ENCODE results near the gene DEPDC5. TPM values are rescaled to one million over a fixed set of nuclear protein-coding genes. Genes with fewer than 3 reads are reported as not detected.
A peak's percentile ranks its signal among the peaks of the same experiment; 100 is the strongest.

The DEPDC5 gene
- total RNA-seq, 1 donor from 2014 or later: 29.9 TPM

DNA sequence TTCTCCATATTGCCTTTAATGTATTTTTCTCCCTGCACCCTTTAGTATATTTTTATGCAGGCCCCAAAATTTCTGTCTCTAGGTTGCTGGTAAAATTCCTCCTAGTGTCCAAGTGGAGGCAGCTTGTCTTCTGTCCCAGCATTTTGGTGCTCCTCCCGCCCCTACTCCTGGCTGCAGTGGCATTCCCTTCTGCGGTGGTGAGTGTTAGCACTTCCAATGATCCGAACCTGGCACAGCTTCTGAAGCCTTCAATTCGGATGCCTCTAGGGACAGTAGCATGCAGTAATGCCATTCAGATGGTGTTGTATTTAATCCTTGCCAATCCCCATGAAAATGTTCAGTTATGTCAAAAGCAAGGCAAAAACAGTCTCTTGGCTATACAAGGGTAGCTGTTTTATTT lies 196.4 kb downstream of the DEPDC5 start:
- no peak for DNase-seq (ENCODE audit: low spot score)

DNA sequence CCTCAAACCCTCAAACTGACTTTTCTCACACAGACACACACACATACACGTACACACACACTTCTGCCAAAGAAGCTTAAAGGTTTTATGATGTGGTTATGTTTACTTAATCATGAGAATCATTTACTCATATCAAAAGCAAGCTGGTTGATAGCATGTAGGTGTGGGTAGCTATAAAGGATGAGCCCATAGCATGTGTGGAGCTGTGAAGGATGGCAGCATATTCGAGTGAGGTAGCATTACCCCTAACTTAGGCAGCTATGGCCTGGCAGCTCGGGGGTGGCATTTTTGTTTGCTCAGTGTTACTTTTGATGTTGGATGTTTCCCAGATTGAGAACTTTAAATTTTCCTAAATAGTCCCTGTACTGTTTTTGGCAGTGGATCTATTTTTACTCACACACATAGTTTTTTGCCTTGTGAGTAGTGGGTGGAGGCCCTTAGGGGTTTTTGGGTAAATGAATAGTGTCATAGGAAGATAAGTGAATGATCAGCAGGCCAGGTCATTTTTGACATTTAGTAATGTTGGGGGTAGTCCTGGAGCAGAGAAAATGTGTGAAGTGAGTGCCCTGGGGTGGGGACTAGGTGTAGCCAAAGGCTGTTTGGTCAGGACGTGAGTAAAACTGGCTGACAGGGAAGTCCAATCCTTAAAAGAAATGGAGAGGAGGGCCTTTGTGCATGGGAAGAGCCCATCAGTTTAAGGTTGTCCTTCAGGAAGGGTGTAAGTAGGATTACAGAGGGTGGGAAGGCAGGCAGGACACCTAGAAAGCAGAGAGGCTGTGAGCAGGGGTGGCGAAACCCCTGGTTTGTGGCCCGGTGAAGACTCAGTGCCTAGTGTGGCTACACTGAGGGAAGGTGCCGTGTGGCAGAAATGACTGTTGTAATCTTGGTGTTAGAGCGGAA lies 197.6 kb downstream of the DEPDC5 start:
- no peak for DNase-seq (ENCODE audit: low spot score)

DNA sequence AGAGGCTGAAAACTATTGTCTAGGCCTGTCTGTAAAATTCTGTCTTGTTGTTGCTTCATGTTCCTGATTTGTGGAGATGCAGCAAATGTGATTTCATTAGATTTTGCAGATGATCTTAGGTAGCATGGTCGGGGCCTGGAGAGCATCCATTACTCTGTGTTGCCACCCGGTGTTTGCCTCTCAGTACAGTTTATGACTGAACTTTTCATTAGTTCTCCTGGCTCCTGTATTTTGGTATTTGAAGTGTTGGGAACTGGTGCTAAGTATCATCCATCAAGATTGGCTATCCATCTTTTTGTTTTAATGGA lies 198.2 kb downstream of the DEPDC5 start:
- DNase-seq (ENCODE audit: low spot score): no peak

DNA sequence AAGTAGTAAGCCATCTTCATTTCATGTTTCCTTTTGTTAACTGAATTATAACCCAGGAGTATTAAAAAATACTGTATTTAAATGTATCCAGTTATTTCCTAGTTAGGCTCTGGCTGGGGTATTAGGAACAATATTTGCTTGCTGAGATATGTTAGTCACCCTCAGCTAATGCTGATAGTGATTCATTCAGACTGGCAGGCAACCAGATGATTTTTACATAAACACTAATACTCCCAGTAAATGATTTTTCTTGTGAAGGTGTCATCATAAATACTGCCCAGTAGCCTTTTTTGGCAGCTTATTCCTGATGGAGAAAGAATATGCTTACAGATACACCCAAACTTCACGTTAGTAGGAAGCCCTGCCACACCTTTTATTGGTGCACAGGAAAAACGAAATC lies 198.7 kb downstream of the DEPDC5 start:
- peak; percentile 56 for DNase-seq (ENCODE audit: low spot score)

DNA sequence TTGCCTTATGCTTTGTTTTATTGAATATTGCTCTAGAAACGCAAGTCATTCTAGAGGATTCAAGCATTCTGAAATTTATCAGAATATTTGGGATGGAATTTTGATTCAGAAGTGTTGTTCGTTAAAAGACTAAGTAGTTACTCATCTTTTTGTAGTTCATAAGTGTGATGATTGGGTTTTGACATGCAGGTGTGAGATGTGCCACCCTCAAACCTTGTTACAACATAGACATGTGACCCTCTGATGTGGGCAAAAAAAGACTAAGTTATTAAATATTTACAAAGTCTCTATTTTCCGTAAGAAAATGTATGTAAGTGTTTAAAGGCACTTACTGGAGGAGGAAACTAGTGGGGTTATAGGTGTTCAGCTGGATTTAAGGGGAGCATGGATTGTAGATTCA lies 199.4 kb downstream of the DEPDC5 start:
- DNase-seq (ENCODE audit: low spot score): no peak

DNA sequence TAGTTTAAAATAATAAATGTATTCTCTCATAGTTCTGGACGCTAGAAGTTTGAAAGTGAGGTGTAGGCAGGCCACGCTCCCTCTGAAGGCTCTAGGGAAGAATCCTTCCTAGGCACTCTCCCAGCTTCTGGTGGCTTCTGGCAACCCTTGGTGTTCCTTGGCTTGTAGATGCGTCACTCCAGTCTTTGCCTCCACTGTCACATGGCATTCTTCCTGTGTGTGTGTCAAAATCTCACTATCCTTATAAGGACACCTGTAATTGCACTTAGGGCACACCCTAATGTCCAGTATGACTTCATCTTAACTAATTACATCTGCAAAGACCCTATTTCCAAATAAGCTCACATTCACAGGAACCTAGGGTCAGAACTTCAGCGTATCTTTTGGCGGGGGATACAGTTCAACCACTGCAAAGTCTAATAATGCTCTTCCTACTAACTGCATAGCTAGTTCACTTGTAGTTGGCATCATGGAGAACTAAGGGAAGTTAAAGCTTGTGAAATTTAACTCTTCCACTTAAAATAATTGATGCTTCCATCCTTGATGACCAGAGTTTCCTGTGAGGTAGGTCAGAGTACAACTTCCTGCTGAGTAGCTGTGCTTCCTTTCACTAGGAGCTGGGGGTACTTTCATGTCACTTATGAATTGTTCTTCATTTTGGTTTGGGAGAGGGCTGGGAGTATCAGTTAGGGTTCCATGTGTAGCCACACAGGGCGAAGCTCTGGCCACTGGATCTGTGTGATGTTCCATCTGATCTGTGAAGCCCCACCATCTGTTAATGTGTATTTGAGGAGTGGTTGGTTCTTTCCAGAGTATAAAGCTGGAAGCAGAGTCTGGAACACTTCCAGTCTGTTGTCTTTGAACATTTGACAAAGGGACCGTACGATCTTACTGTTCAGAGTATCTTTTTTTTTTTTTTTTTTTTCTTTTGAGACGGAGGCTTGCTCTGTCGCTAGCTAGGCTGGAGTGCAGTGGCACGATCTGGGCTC lies 201.0 kb downstream of the DEPDC5 start:
- no peak for DNase-seq (ENCODE audit: low spot score)

DNA sequence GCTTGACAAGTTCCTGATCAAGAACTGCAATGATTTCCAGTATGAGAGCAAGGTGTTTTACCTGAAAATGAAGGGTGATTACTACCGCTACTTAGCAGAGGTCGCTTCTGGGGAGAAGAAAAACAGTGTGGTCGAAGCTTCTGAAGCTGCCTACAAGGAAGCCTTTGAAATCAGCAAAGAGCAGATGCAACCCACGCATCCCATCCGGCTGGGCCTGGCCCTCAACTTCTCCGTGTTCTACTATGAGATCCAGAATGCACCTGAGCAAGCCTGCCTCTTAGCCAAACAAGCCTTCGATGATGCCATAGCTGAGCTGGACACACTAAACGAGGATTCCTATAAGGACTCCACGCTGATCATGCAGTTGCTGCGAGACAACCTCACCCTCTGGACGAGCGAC lies 202.5 kb downstream of the DEPDC5 start:
- no peak for DNase-seq (ENCODE audit: low spot score)

Other genes starting within 250 kb of the DEPDC5 start
- 74.2 TPM for gene PISD, start 91.8 kb upstream of the DEPDC5 start, total RNA-seq (ENCODE audit: insufficient read depth, low replicate concordance)
- 21.2 TPM for gene PRR14L, start 3.9 kb upstream of the DEPDC5 start, total RNA-seq (ENCODE audit: insufficient read depth, low replicate concordance)
- gene YWHAH, start 190.5 kb downstream of the DEPDC5 start, total RNA-seq (ENCODE audit: insufficient read depth, low replicate concordance): 81.6 TPM

Measured in umbilical cord (tissue), 2 donors.